A549 treated with AZD2906 at 1 μM for 4 hours (cell line): Measurements from ENCODE around the gene COMMD7. TPM values are rescaled to one million over a fixed set of nuclear protein-coding genes. Genes with fewer than 3 reads are reported as not detected.

Experiments
- total RNA-seq: library from RNA; stranded (reverse); fragments of 200-300 nt; extraction: Qiagen RNA extraction; gene quantifications from 5 replicates; pipeline ENCODE4 v1.2.3, GENCODE V29; 2022

Gene COMMD7
- 53.4 to 60.6 TPM (median 57.8 TPM) in 5 replicates for total RNA-seq

GRCh38 chr20:32743237-32744112 is at the start of gene COMMD7:
Gene COMMD7, minus strand, starts transcription at chr20:32743467. Its CDS starts 76 bp downstream, at chr20:32743391.

GRCh38 chr20:32761831-32762753 is 18.8 kb upstream of the COMMD7 start, which contains the start of gene DNMT3B:
Gene DNMT3B, plus strand, starts transcription at chr20:32762385. Its CDS starts 17,939 bp downstream, at chr20:32780324.

Other genes with a start within 250 kb of the COMMD7 start
- gene NOL4L, start 158.1 kb downstream of the COMMD7 start, total RNA-seq, result 8.4 to 14.0 TPM (median 12.4 TPM) in 5 replicates
- not detected in 5 replicates for gene C20orf203, start 69.5 kb downstream of the COMMD7 start, total RNA-seq
- gene DNMT3B, start 18.9 kb upstream of the COMMD7 start, total RNA-seq, result 3.1 to 4.3 TPM (median 3.9 TPM) in 5 replicates
- 132 to 159 TPM (median 137 TPM) in 5 replicates for gene MAPRE1, start 76.5 kb upstream of the COMMD7 start, total RNA-seq
- 0.01 TPM in 1 of 5 replicates, not detected in the others for gene EFCAB8, start 115.5 kb upstream of the COMMD7 start, total RNA-seq